Subcutaneous adipose tissue (tissue), 4 donors: ENCODE measurements around the gene VOPP1. TPM values are rescaled to one million over a fixed set of nuclear protein-coding genes. Genes with fewer than 3 reads are reported as not detected.

ENCODE experiments used
- total RNA-seq, 4 donors: library from RNA; depleted of rRNA; stranded (reverse); fragments of >200 nt; gene quantifications; one replicate each; pipeline ENCODE4 v1.1.0, GENCODE V29; 2016
- TF ChIP-seq, protein P1 (sequence below): fragments of 450-650 bp; IDR thresholded peaks from one replicate; pipeline ENCODE4 v1.5.1; 2016; ENCODE audit warnings: low read depth, mild to moderate bottlenecking, control low read depth, antibody characterized with exemption, moderate library complexity

VOPP1 gene
- total RNA-seq, 4 donors from 2014 or later = 36.9 to 60.5 (median 46.1) TPM

GRCh38 chr7:55504967-55505658, 67.2 kb downstream of the VOPP1 start:
- TF ChIP-seq, protein P1, sequence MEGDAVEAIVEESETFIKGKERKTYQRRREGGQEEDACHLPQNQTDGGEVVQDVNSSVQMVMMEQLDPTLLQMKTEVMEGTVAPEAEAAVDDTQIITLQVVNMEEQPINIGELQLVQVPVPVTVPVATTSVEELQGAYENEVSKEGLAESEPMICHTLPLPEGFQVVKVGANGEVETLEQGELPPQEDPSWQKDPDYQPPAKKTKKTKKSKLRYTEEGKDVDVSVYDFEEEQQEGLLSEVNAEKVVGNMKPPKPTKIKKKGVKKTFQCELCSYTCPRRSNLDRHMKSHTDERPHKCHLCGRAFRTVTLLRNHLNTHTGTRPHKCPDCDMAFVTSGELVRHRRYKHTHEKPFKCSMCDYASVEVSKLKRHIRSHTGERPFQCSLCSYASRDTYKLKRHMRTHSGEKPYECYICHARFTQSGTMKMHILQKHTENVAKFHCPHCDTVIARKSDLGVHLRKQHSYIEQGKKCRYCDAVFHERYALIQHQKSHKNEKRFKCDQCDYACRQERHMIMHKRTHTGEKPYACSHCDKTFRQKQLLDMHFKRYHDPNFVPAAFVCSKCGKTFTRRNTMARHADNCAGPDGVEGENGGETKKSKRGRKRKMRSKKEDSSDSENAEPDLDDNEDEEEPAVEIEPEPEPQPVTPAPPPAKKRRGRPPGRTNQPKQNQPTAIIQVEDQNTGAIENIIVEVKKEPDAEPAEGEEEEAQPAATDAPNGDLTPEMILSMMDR = no peak

DNA sequence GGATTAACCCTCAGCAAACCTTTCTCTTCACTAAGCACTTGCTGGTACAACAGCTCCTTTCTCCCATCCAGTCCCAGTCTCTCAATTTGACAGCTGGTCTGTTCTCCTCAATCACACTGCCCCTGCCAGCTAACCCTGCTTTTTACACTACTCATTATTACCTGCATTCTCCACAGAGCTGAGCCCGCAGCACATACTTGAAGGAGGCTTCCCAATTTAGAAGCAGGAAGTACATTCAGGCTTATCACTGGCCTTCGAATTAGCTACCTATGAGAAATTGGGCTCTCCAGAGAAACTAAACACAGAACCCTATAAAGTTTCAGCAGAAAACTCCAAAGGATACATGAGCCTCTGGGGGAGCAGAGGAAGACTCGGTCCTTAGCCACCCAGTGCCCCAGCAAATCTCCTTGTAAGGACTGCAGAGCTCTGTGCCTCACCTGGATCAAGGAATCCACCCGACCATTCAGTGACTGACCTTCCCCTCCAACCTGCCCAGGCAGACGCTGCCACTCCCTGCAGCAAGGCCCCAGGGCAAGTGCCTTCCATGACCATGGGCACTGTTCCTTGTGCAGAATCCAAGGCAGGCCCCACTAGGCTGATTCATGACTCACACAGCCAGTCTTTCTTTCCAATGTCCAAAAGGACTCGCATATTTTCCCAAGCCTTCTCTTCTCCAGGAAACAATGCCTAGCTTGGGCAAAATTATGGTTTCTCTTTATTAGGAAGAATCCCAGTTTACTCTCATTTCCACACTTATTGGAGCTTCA, 68.0 kb downstream of the VOPP1 start:
- TF ChIP-seq, protein P1 = no peak

GRCh38 chr7:55502858-55503440, 69.4 kb downstream of the VOPP1 start:
- TF ChIP-seq, protein P1 = no peak

GRCh38 chr7:55502124-55502857, 70.0 kb downstream of the VOPP1 start:
- TF ChIP-seq, protein P1 = no peak

DNA sequence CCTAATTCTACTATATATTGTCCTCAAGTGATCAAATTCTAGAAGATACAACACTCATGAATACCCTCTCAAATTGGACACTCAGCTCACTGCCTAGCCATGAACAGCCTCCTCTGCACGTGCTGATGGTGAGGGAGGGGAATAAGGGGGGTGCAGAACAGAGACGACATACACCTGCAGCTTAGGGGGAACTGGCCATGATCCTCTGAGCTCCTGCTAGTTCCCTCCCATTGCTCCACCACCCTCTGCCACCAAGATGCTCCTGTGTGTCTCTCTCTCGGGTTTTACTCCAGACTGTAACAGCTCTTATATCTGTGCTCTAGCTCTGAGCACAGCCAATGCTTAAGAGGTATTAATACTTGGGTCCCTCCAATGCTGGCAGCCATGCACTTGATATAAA, 70.7 kb downstream of the VOPP1 start:
- TF ChIP-seq, protein P1 = no peak

GRCh38 chr7:55500117-55500756, 72.1 kb downstream of the VOPP1 start:
- TF ChIP-seq, protein P1 = no peak
